RWPE1 (cell line): ENCODE measurements around the gene FSIP1.

Source experiments
- CTCF ChIA-PET: fragments of 350-600 bp; sonication (Branson Sonifier 250); formaldehyde crosslinking; extraction: SDS; loops from one replicate; lab custom pipeline; 2021; lab: Yijun Ruan, JAX
- POLR2A ChIA-PET: fragments of 400-600 bp; formaldehyde crosslinking; extraction: SDS; loops from one replicate; lab custom pipeline; 2020; ENCODE audit warnings: antibody characterized with exemption; ENCODE audit not compliant: low non-redundant PET; lab: Yijun Ruan, JAX
- DNase-seq: peaks from one replicate; pipeline ENCODE4 v3.0.0; 2012; ENCODE audit warnings: low spot score
- H3K27ac ChIP-seq: fragments of 450-650 bp; 2 replicates; pipeline ENCODE4 v1.5.1; 2017
- TF ChIP-seq, protein P1 (sequence below): fragments of 450-650 bp; conservative IDR thresholded peaks from 2 replicates; pipeline ENCODE4 v1.5.1; 2017; ENCODE audit warnings: low read depth, mild to moderate bottlenecking

Gene FSIP1

DNA sequence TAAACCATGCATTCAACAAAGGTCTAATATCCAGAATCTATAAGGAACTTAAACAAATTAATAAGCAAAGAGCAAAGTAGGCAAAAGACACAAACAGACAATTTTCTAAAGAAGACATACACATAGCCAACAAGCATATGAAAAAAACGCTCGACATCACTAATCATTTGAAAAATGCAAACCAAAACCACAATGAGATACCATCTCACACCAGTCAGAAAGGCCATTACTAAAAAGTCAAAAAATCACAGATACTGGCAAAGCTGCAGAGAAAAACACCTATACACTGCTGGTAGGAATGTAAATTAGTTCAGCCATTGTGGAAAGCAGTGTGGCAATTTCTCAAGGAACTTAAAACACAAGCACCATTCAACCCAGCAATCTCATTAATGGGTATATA, 53.8 kb downstream of the FSIP1 start:
- TF ChIP-seq, protein P1, sequence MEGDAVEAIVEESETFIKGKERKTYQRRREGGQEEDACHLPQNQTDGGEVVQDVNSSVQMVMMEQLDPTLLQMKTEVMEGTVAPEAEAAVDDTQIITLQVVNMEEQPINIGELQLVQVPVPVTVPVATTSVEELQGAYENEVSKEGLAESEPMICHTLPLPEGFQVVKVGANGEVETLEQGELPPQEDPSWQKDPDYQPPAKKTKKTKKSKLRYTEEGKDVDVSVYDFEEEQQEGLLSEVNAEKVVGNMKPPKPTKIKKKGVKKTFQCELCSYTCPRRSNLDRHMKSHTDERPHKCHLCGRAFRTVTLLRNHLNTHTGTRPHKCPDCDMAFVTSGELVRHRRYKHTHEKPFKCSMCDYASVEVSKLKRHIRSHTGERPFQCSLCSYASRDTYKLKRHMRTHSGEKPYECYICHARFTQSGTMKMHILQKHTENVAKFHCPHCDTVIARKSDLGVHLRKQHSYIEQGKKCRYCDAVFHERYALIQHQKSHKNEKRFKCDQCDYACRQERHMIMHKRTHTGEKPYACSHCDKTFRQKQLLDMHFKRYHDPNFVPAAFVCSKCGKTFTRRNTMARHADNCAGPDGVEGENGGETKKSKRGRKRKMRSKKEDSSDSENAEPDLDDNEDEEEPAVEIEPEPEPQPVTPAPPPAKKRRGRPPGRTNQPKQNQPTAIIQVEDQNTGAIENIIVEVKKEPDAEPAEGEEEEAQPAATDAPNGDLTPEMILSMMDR: no peak
- ChIA-PET CTCF (no interaction called here), POLR2A (no interaction called here)
- H3K27ac ChIP-seq: no peak overlapping the region
- DNase-seq: no peak

DNA sequence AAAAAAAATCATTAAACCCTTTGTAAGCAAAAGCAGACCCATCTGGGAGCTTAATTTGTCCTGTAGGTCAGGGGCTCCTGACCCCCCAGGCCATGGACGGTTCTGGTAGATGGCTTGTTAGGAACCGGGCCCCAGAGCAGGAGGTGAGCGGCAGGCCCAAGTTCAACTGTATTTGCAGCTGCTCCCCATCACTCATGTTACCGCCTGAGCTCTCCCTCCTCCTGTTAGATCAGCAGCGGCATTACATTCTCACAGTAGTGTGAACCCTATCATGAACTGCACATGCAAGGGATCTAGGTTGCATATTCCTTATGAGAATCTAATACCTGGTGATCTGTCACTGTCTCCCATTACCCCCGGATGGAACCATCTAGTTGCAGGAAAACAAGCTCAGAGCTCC, 60.7 kb downstream of the FSIP1 start:
- H3K27ac ChIP-seq: no peak overlapping the region
- CTCF ChIA-PET: interaction anchor here (1.0 kb wide), 1 partner anchor 29 kb away, joined by 3 read pairs; no protein-coding TSS in a partner anchor

DNA sequence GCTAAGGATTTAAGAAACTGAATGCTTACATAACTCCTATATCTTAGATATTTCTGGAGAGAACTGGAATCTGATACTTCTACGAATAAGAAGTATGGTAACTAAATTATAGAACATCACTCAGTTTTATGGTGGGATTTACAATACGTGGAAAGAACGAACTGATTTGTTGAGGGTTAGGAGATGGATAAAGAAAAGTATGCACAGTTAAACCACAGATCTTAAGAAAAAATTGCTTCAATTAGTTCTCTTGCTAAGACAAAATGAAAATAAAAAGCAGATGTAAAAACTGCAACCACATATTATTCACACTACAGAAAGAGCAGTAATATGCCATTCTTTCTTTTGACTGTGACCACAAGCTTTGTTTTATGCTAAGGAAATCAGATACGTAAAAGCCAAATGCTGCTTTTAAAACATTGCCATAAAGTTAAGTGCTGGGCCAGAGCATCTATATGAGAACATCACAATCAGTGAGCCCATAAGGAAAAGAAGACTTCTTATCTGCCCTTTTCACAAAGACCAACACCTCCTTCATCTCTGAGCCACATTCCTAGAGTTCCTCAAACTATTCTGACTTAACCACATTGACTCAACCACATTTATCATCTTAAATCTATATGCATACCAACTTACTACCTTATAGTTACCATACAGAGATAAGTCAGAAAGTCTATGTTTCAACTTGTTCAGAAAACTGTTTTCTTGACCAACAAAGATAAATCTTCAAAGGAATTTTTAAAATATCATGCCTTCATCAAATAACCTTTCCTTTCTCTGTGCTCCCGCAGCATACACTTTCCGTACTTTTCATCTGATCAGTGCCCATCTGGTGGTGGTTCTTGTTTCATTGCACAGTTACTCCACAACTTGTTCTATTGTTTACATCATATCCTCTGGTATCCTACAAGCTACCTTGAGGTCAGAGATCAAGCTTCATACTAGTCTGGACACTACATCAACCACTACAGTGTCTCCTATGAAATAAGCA, 61.7 kb downstream of the FSIP1 start:
- ChIA-PET POLR2A (no interaction called here), CTCF (interaction anchor here (0.6 kb wide), 1 partner anchor 20 kb away, joined by 3 read pairs; no protein-coding TSS in a partner anchor)
- no peak overlapping the region for H3K27ac ChIP-seq
- peak; percentile 64 for DNase-seq
- TF ChIP-seq, protein P1: no peak

More for the DNA sequence above, 60.7 kb downstream of the FSIP1 start:
- TF ChIP-seq, protein P1: no peak
- no peak for DNase-seq
- POLR2A ChIA-PET: no interaction called here

DNA sequence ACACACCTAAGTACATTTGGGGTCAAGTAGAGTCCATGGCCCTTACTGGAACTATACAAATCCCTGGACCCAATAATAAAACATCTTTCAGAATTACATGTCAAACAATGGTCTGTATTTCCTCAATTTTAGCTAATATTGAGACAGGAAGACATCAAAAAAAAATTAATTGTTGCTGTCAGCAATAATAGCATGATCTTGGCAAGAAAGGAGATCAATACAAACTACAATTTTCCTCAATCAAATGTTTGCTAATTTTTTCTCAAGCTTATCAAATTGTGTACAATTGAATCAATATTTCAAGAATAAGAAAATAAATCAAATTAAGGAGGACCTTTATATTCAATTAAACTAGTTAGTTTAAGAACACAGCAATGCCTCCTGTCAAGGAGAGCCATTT, 62.6 kb downstream of the FSIP1 start:
- H3K27ac ChIP-seq: no peak overlapping the region
- TF ChIP-seq, protein P1: no peak
- CTCF ChIA-PET: interaction anchor here (0.6 kb wide), 1 partner anchor 19 kb away, joined by 3 read pairs; no protein-coding TSS in a partner anchor
- POLR2A ChIA-PET: no interaction called here
- DNase-seq: no peak

DNA sequence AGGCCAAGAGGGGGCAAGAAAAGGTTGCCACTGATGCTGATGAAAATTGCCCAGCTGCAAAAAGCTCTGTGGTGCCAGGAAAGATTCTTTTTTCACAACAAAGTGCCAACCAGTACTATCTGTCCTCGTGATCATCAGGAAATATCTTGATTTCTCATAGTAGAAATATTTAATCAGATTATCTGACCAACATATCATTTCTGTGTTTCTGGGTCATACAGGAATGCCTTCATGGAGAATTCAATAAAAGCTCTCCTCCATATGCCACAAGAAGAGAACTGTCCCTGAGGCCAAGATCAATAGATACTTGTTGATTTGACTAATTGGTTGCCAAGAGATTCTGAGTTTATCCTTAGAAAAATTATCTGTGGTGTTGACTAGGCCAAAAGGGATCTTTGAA, 63.5 kb downstream of the FSIP1 start:
- DNase-seq: no peak
- CTCF ChIA-PET: no interaction called here

DNA sequence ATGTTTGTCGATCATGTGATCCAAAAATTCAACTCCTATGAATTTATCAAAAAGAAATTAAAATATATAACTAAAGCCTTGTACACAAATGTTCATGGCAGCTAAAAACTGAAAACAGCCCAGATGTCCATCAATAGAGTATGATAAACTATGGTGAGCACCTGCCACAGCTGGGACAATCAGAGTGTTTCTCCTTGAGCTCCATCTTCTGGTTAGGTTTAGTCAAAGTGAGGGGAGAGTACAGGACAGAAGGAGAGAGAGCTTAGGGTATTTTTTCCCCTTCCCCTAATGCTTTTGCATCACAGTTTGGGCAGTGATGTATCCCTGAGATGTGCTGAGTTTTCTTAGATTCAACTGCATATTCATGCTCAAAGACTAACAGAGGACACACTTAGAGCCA, 65.5 kb downstream of the FSIP1 start:
- H3K27ac ChIP-seq: no peak overlapping the region
- ChIA-PET POLR2A (no interaction called here), CTCF (interaction anchor here (0.6 to 1.2 kb wide), 3 partner anchors 16 to 259 kb away, joined by 3 to 4 read pairs (median 3); no protein-coding TSS in a partner anchor)
- DNase-seq: no peak
- TF ChIP-seq, protein P1: no peak

More for the DNA sequence above, 63.5 kb downstream of the FSIP1 start:
- TF ChIP-seq, protein P1: no peak
- POLR2A ChIA-PET: no interaction called here
- no peak overlapping the region for H3K27ac ChIP-seq
